Measurements from ENCODE around the gene MYF6. TPM values are rescaled to one million over a fixed set of nuclear protein-coding genes. Genes with fewer than 3 reads are reported as not detected.
"Not testable (repeated sequence)": the region's sequence is repeated elsewhere in the genome, so short reads cannot be mapped to it uniquely, and the experiment has no call there.

The MYF6 gene
- total and polyA plus RNA-seq, 2 donors (not counting 1 experiment from before 2014, with no cell fraction given) = not detected

- Mint-ChIP-seq H3K27ac (no peak overlapping the region), H3K4me1 (no peaks in the 10 kb centered on the region), H3K9me3 (ENCODE audit: insufficient read depth) (no peaks in the 10 kb centered on the region), H3K27me3 (no peaks in the 10 kb centered on the region), H3K4me3 (no peak overlapping the region)
- Histone ChIP-seq H3K9me3 (ENCODE audit: control extremely low read depth in 1 of 3, control insufficient read depth in 2 of 3, insufficient read depth in 1 of 3, low read length in 2 of 3) (no peaks in the 10 kb centered on the region), H3K9ac (ENCODE audit: low read length) (no peak overlapping the region), H3K27me3 (replicated peaks in 1 of 4; ENCODE audit: control extremely low read depth in 1 of 4, control insufficient read depth in 3 of 4, insufficient read depth in 4 of 4, low read length in 3 of 4) (no peaks in the 10 kb centered on the region), H3K79me2 (ENCODE audit: control insufficient read depth, insufficient read depth, low read length) (no peaks in the 10 kb centered on the region), H3K4me2 (replicated peaks; ENCODE audit: low read depth, low read length, poor library complexity, severe bottlenecking) (no peak overlapping the region), H3K27ac (ENCODE audit: low read length in 2 of 2) (no peak overlapping the region), H3K4me3 (ENCODE audit: control extremely low read depth in 1 of 5, extremely low read depth in 1 of 5, insufficient read depth in 1 of 5, low read depth in 2 of 5, low read length in 4 of 5) (no peak overlapping the region), H2AFZ (ENCODE audit: insufficient read depth, low read depth, low read length, poor library complexity, severe bottlenecking) (no peak overlapping the region), H4K20me1 (ENCODE audit: control insufficient read depth, insufficient read depth, low read length, poor library complexity, severe bottlenecking) (no peaks in the 10 kb centered on the region), H3K36me3 (replicated peaks in 1 of 2; ENCODE audit: control extremely low read depth in 1 of 2, control insufficient read depth in 1 of 2, extremely low read depth in 1 of 2, insufficient read depth in 2 of 2, low read length in 1 of 2) (no peaks in the 10 kb centered on the region), H3K4me1 (ENCODE audit: control insufficient read depth in 2 of 2, insufficient read depth in 2 of 2, low read length in 2 of 2) (no peaks in the 10 kb centered on the region)
- no peak for DNase-seq
- no peak for TF ChIP-seq CTCF (IDR thresholded peaks at IDR 0.05)
- no peak for TF ChIP-seq EZH2 (IDR thresholded peaks at IDR 0.05; ENCODE audit: borderline replicate concordance, insufficient read depth, low read depth, low read length, poor library complexity, severe bottlenecking)
- no peak for ATAC-seq (ENCODE audit: low read depth)
- ChIA-PET CTCF (no interaction called here), POLR2A (no interaction called here)
- intact Hi-C loops (cut with micrococcal nuclease) = no loop called here
These were observed 44.8 kb upstream of the MYF6 start for GRCh38 chr12:80662586-80662985.

GRCh38 chr12:80670214-80670613 is 37.2 kb upstream of the MYF6 start:
- H3K27me3 ChIP-seq (replicated peaks in 1 of 4; ENCODE audit: control extremely low read depth in 1 of 4, control insufficient read depth in 3 of 4, insufficient read depth in 4 of 4, low read length in 3 of 4) = no peaks in the 10 kb centered on the region
- H3K27ac ChIP-seq (ENCODE audit: low read length in 2 of 2) = no peak overlapping the region
- no peaks in the 10 kb centered on the region for H3K9me3 ChIP-seq (ENCODE audit: control extremely low read depth in 1 of 3, control insufficient read depth in 2 of 3, insufficient read depth in 1 of 3, low read length in 2 of 3)
- intact Hi-C loops (cut with micrococcal nuclease) = no loop called here
- Mint-ChIP-seq H3K4me3 (no peak overlapping the region), H3K4me1 (no peaks in the 10 kb centered on the region), H3K9me3 (ENCODE audit: insufficient read depth) (no peaks in the 10 kb centered on the region), H3K27me3 (no peaks in the 10 kb centered on the region), H3K27ac (no peak overlapping the region)
- H3K4me3 ChIP-seq (ENCODE audit: control extremely low read depth in 1 of 5, extremely low read depth in 1 of 5, insufficient read depth in 1 of 5, low read depth in 2 of 5, low read length in 4 of 5) = no peak overlapping the region
- H3K36me3 ChIP-seq (replicated peaks in 1 of 2; ENCODE audit: control extremely low read depth in 1 of 2, control insufficient read depth in 1 of 2, extremely low read depth in 1 of 2, insufficient read depth in 2 of 2, low read length in 1 of 2) = no peaks in the 10 kb centered on the region
- ChIA-PET POLR2A (no interaction called here), CTCF (no interaction called here)
- H4K20me1 ChIP-seq (ENCODE audit: control insufficient read depth, insufficient read depth, low read length, poor library complexity, severe bottlenecking) = no peaks in the 10 kb centered on the region
- H3K79me2 ChIP-seq (ENCODE audit: control insufficient read depth, insufficient read depth, low read length) = no peaks in the 10 kb centered on the region
- 79% methylated on average over 3 of the region's 5 CpGs for whole genome bisulfite sequencing (ENCODE audit: insufficient coverage)
- no peak for ATAC-seq (ENCODE audit: low read depth)
- no peak overlapping the region for H3K9ac ChIP-seq (ENCODE audit: low read length)
- H3K4me1 ChIP-seq (ENCODE audit: control insufficient read depth in 2 of 2, insufficient read depth in 2 of 2, low read length in 2 of 2) = no peaks in the 10 kb centered on the region
- TF ChIP-seq EZH2 (IDR thresholded peaks at IDR 0.05; ENCODE audit: borderline replicate concordance, insufficient read depth, low read depth, low read length, poor library complexity, severe bottlenecking) = no peak
- TF ChIP-seq CTCF (IDR thresholded peaks at IDR 0.05) = no peak
- DNase-seq = no peak
- no peak overlapping the region for H3K4me2 ChIP-seq (replicated peaks; ENCODE audit: low read depth, low read length, poor library complexity, severe bottlenecking)
- H2AFZ ChIP-seq (ENCODE audit: insufficient read depth, low read depth, low read length, poor library complexity, severe bottlenecking) = no peak overlapping the region

- H3K27me3 Mint-ChIP-seq; H3K27ac Mint-ChIP-seq; H3K9ac ChIP-seq (ENCODE audit: low read length); H3K4me3 Mint-ChIP-seq; H3K27me3 ChIP-seq (replicated peaks in 1 of 4; ENCODE audit: control extremely low read depth in 1 of 4, control insufficient read depth in 3 of 4, insufficient read depth in 4 of 4, low read length in 3 of 4); H3K4me3 ChIP-seq (ENCODE audit: control extremely low read depth in 1 of 5, extremely low read depth in 1 of 5, insufficient read depth in 1 of 5, low read depth in 2 of 5, low read length in 4 of 5); H2AFZ ChIP-seq (ENCODE audit: insufficient read depth, low read depth, low read length, poor library complexity, severe bottlenecking); H3K9me3 Mint-ChIP-seq (ENCODE audit: insufficient read depth); intact Hi-C loops (cut with micrococcal nuclease); DNase-seq; CTCF ChIA-PET; H4K20me1 ChIP-seq (ENCODE audit: control insufficient read depth, insufficient read depth, low read length, poor library complexity, severe bottlenecking); H3K36me3 ChIP-seq (replicated peaks in 1 of 2; ENCODE audit: control extremely low read depth in 1 of 2, control insufficient read depth in 1 of 2, extremely low read depth in 1 of 2, insufficient read depth in 2 of 2, low read length in 1 of 2); ATAC-seq (ENCODE audit: low read depth); H3K4me1 Mint-ChIP-seq; H3K4me1 ChIP-seq (ENCODE audit: control insufficient read depth in 2 of 2, insufficient read depth in 2 of 2, low read length in 2 of 2); H3K27ac ChIP-seq (ENCODE audit: low read length in 2 of 2); H3K9me3 ChIP-seq (ENCODE audit: control extremely low read depth in 1 of 3, control insufficient read depth in 2 of 3, insufficient read depth in 1 of 3, low read length in 2 of 3); POLR2A ChIA-PET; H3K4me2 ChIP-seq (replicated peaks; ENCODE audit: low read depth, low read length, poor library complexity, severe bottlenecking); H3K79me2 ChIP-seq (ENCODE audit: control insufficient read depth, insufficient read depth, low read length): not testable (repeated sequence)
- WGBS (ENCODE audit: insufficient coverage) = 97% methylated on average over 4 of the region's 13 CpGs
These were observed 31.3 kb upstream of the MYF6 start for GRCh38 chr12:80676042-80676636.

All from B cell (primary cell).